CD4-positive, alpha-beta T cell treated with Interferon gamma for 1 hour (primary cell): ENCODE data around the gene UNKL.
"Not testable (repeated sequence)": the region's sequence is repeated elsewhere in the genome, so short reads cannot be mapped to it uniquely, and the experiment has no call there.

ENCODE experiments used
- DNase-seq: peaks from one replicate; pipeline ENCODE4 v3.0.0-alpha.2; 2020

The UNKL gene

GRCh38 chr16:1335211-1335971 is 79.1 kb downstream of the UNKL start:
- DNase-seq = no peak

- DNase-seq = no peak
Measured at GRCh38 chr16:1334739-1335138, 79.8 kb downstream of the UNKL start.

GRCh38 chr16:1333854-1334700 is 80.4 kb downstream of the UNKL start:
- DNase-seq = no peak

- peak; percentile 45 for DNase-seq
Measured at GRCh38 chr16:1333149-1333812, 81.2 kb downstream of the UNKL start, which contains the start of gene BAIAP3. Gene BAIAP3, plus strand, starts transcription at chr16:1333645. Its CDS starts 4,905 bp downstream, at chr16:1338550.

- no peak for DNase-seq
Measured at GRCh38 chr16:1332618-1333148, 81.8 kb downstream of the UNKL start.

- peak; percentile 91 for DNase-seq
Measured at GRCh38 chr16:1331712-1332617, 82.5 kb downstream of the UNKL start.

GRCh38 chr16:1330931-1331711 is 83.4 kb downstream of the UNKL start:
- DNase-seq = no peak

- DNase-seq = no peak
Measured at GRCh38 chr16:1330260-1330914, 84.1 kb downstream of the UNKL start.

- DNase-seq = not testable (repeated sequence)
Measured at GRCh38 chr16:1328961-1329360, 85.5 kb downstream of the UNKL start.

- not testable (repeated sequence) for DNase-seq
Measured at GRCh38 chr16:1328136-1328535, 86.4 kb downstream of the UNKL start.

- DNase-seq = no peak
Measured at GRCh38 chr16:1327619-1327947, 86.9 kb downstream of the UNKL start.

GRCh38 chr16:1326946-1327618 is 87.4 kb downstream of the UNKL start:
- DNase-seq = no peak

GRCh38 chr16:1326391-1326790 is 88.1 kb downstream of the UNKL start:
- no peak for DNase-seq

GRCh38 chr16:1325673-1326371 is 88.7 kb downstream of the UNKL start:
- DNase-seq = no peak

- DNase-seq = no peak
Measured at GRCh38 chr16:1325261-1325660, 89.2 kb downstream of the UNKL start.

GRCh38 chr16:1324286-1324826 is 90.1 kb downstream of the UNKL start:
- DNase-seq = no peak

GRCh38 chr16:1323296-1324239 is 90.9 kb downstream of the UNKL start:
- no peak for DNase-seq

GRCh38 chr16:1322407-1322806 is 92.1 kb downstream of the UNKL start:
- no peak for DNase-seq
